Smooth muscle cell (in vitro differentiated cells): ENCODE measurements around the gene ADAP2. TPM values are rescaled to one million over a fixed set of nuclear protein-coding genes. Genes with fewer than 3 reads are reported as not detected.

ENCODE experiments used
- DNase-seq: peaks from one replicate; lab custom pipeline; 2025; ENCODE audit not compliant: unreplicated experiment; lab: John Stamatoyannopoulos, UW
- H2AFZ ChIP-seq: fragments of 200-600 bp; sonication (generic); 2 replicates; pipeline ENCODE4 v1.6.0; 2016; ENCODE audit warnings: antibody characterized with exemption, low read depth, mild to moderate bottlenecking
- H3F3A ChIP-seq: fragments of 200-600 bp; sonication (generic); 2 replicates; pipeline ENCODE4 v1.6.0; 2017; ENCODE audit warnings: antibody characterized with exemption, low read depth
- H3K27ac ChIP-seq: fragments of 200-600 bp; sonication (generic); 2 replicates; pipeline ENCODE4 v1.5.1; 2016; ENCODE audit warnings: low read depth, mild to moderate bottlenecking
- H3K27me3 ChIP-seq: fragments of 200-600 bp; sonication (generic); 2 replicates; pipeline ENCODE4 v1.6.1; 2016; ENCODE audit warnings: low read depth, mild to moderate bottlenecking
- H3K36me3 ChIP-seq: fragments of 200-600 bp; sonication (generic); 2 replicates; pipeline ENCODE4 v1.5.1; 2016; ENCODE audit warnings: low read depth
- H3K4me1 ChIP-seq: fragments of 200-600 bp; sonication (generic); 2 replicates; pipeline ENCODE4 v1.5.1; 2016; ENCODE audit warnings: low read depth
- H3K4me2 ChIP-seq: fragments of 200-600 bp; sonication (generic); 2 replicates; pipeline ENCODE4 v1.6.0; 2016; ENCODE audit warnings: mild to moderate bottlenecking
- H3K4me3 ChIP-seq: fragments of 200-600 bp; sonication (generic); 2 replicates; pipeline ENCODE4 v1.5.1; 2016; ENCODE audit warnings: mild to moderate bottlenecking
- H3K79me2 ChIP-seq: fragments of 200-600 bp; sonication (generic); 2 replicates; pipeline ENCODE4 v1.6.0; 2016; ENCODE audit warnings: low read depth, mild to moderate bottlenecking
- H3K9ac ChIP-seq: fragments of 200-600 bp; sonication (generic); 2 replicates; pipeline ENCODE4 v1.6.0; 2016; ENCODE audit warnings: low read depth
- H3K9me3 ChIP-seq: fragments of 200-600 bp; sonication (generic); replicated peaks from 2 replicates; pipeline ENCODE4 v1.5.1; 2016; ENCODE audit warnings: low read depth
- H4K20me1 ChIP-seq: fragments of 200-600 bp; sonication (generic); 2 replicates; pipeline ENCODE4 v1.6.0; 2016; ENCODE audit warnings: low read depth
- WGBS: methylation state at CpG from one replicate; pipeline ENCODE4 v1.1.7; 2016; ENCODE audit warnings: low lambda C conversion rate; 5-methylcytosine and 5-hydroxymethylcytosine counted together
- polyA plus RNA-seq: library from polyadenylated mRNA; unstranded; fragments of >200 nt; fragmentation: Nextera tagmentation; extraction: Ambion mirVana; gene quantifications from 2 replicates; pipeline ENCODE4 v1.2.1, GENCODE V29; 2016
- total RNA-seq: library from RNA; depleted of rRNA; stranded (reverse); fragments of >200 nt; gene quantifications from 2 replicates; pipeline ENCODE4 v1.2.3, GENCODE V29; 2014
- TF ChIP-seq, protein P1 (sequence below): fragments of 200-600 bp; sonication (generic); IDR thresholded peaks from 2 replicates; pipeline ENCODE4 v1.5.1; 2017; ENCODE audit warnings: borderline replicate concordance, mild to moderate bottlenecking, antibody characterized with exemption; ENCODE audit not compliant: insufficient read depth, poor library complexity, severe bottlenecking

Gene ADAP2
- total and polyA plus RNA-seq, 2 experiments from 2014 or later, result 0.13 to 0.43 TPM

DNA sequence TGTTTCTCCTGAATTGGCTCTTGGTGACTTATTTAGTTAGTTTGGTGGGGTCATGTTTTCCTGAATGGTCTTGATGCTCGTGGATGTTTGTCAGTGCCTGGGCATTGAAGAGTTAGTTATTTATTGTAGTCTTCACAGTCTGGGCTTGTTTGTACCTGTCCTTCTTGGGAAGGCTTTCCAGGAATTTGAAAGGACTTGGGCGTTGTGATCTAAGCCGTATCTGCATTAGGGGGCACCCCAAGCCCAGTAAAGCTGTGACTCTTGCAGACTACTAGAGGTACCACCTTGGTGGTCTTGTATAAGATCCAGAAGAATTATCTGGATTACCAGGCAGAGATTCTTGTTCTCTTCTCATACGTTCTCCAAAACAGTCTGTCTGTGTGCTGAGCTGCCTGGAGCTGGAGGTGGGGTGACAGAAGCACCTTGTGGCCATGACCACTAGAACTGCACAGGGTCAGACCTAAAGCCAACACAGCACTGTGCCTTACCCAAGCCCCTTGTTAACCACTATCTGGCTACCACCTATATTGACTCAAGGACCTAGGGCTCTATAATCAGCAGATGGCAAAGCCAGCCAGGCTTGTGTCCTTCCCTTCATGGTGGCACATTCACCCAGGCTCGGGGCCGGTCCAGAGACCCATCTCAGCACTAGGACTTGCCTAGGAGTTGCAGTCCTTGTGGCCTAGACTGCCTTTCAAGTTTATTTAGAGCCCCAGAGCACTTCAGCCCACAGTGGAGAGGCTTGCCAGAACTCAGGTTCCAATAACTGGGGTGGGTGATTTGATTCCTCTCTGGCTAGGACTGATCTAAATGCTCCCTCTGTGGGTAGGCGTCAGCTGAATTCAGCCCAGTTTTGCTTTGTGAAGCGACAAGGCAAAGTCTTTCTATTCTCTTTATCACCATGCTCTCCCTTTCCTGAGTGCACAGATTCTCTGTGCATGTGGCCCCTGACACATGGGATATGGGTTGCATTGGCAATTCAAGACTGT lies 60.1 kb downstream of the ADAP2 start:
- no peak for DNase-seq
- peaks cover 5% of the 10 kb centered on the region for H3K4me1 ChIP-seq
- H3K27ac ChIP-seq, result no peak overlapping the region
- H3K9me3 ChIP-seq, result no peaks in the 10 kb centered on the region
- H3K36me3 ChIP-seq, result no peaks in the 10 kb centered on the region
- H4K20me1 ChIP-seq, result peaks cover 8% of the 10 kb centered on the region
- TF ChIP-seq, protein P1, sequence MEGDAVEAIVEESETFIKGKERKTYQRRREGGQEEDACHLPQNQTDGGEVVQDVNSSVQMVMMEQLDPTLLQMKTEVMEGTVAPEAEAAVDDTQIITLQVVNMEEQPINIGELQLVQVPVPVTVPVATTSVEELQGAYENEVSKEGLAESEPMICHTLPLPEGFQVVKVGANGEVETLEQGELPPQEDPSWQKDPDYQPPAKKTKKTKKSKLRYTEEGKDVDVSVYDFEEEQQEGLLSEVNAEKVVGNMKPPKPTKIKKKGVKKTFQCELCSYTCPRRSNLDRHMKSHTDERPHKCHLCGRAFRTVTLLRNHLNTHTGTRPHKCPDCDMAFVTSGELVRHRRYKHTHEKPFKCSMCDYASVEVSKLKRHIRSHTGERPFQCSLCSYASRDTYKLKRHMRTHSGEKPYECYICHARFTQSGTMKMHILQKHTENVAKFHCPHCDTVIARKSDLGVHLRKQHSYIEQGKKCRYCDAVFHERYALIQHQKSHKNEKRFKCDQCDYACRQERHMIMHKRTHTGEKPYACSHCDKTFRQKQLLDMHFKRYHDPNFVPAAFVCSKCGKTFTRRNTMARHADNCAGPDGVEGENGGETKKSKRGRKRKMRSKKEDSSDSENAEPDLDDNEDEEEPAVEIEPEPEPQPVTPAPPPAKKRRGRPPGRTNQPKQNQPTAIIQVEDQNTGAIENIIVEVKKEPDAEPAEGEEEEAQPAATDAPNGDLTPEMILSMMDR, result no peak
- WGBS, result 79% methylated on average over 8 of the region's 8 CpGs
- H3K4me3 ChIP-seq, result no peak overlapping the region
- H3K9ac ChIP-seq, result no peak overlapping the region
- H2AFZ ChIP-seq, result no peak overlapping the region
- no peaks in the 10 kb centered on the region for H3K27me3 ChIP-seq
- no peaks in the 10 kb centered on the region for H3K79me2 ChIP-seq
- no peaks in the 10 kb centered on the region for H3F3A ChIP-seq
- no peak overlapping the region for H3K4me2 ChIP-seq

DNA sequence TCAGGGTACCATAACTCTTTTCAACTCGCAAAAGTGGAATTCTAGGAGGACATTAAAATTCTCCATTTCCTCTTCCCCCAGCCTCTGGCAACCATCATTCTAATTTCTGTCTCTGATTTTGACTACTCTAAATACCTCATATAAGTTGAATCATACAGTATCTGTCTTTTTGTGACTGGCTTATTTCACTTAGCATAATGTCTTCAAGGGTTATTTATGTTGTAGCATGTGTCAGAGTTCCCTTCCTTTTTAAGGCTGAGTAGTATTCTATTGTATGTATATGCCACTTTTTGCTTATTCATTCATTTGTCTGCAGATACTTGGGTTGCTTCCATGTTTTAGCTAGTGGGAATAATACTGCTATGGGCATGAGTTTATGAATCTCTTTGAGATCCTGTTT lies 61.1 kb downstream of the ADAP2 start:
- 100% methylated on average over 1 of the region's 1 CpG for WGBS
- no peaks in the 10 kb centered on the region for H3K9me3 ChIP-seq
- peaks cover 7% of the 10 kb centered on the region for H4K20me1 ChIP-seq
- H3K4me1 ChIP-seq, result peaks cover 5% of the 10 kb centered on the region
- no peaks in the 10 kb centered on the region for H3K79me2 ChIP-seq
- H3K27ac ChIP-seq, result no peak overlapping the region
- no peak for DNase-seq
- no peak overlapping the region for H3K4me3 ChIP-seq
- H2AFZ ChIP-seq, result no peak overlapping the region
- H3K27me3 ChIP-seq, result no peaks in the 10 kb centered on the region
- H3F3A ChIP-seq, result no peaks in the 10 kb centered on the region
- no peak overlapping the region for H3K9ac ChIP-seq
- TF ChIP-seq, protein P1, result no peak
- H3K36me3 ChIP-seq, result no peaks in the 10 kb centered on the region
- H3K4me2 ChIP-seq, result no peak overlapping the region

DNA sequence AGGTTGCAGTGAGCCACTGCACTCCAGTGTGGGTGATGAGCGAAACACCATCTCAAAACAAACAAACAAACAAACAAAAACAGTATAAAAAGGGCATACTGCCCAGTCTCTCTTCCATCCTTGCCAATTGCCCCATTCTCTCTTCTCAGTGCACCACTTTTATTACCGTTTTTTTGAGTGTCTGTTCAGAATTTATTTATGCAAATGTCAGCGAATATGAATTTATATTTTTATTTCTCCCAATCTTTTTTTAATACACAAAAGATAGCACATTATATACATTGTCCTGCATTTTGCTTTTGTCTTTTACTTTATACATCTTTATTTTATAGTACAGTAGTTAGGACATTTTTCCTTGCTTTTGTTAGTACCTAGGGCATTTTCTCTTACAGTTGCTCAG lies 68.7 kb downstream of the ADAP2 start:
- Histone ChIP-seq H3K9me3 (no peaks in the 10 kb centered on the region), H3K27ac (no peak overlapping the region), H3K36me3 (no peaks in the 10 kb centered on the region), H3K27me3 (no peaks in the 10 kb centered on the region), H3K4me3 (no peak overlapping the region), H2AFZ (no peak overlapping the region), H3K4me2 (no peak overlapping the region), H4K20me1 (no peaks in the 10 kb centered on the region), H3K4me1 (no peaks in the 10 kb centered on the region), H3F3A (no peaks in the 10 kb centered on the region), H3K79me2 (no peaks in the 10 kb centered on the region), H3K9ac (no peak overlapping the region)
- 97% methylated on average over 3 of the region's 3 CpGs for WGBS
- TF ChIP-seq, protein P1, result no peak
- no peak for DNase-seq
